HepG2 (cell line): ENCODE data around the gene REM2. TPM values are rescaled to one million over a fixed set of nuclear protein-coding genes. Genes with fewer than 3 reads are reported as not detected.

Experiments used
- ATAC-seq: fragments of 200-7000 bp; cut with Tn5 transposase; 3 replicates; pipeline ENCODE4 v1.9.1; 2020; ENCODE audit warnings: mild to moderate bottlenecking, moderate library complexity
- BruUV-seq: library from RNA; stranded (reverse); fragments of 400-500 nt; replicated peaks from 2 replicates; lab custom pipeline; 2021; lab: Mats Ljungman, UMichigan
- CTCF ChIA-PET: fragments of 300-600 bp; formaldehyde crosslinking; extraction: SDS; loops from one replicate; lab custom pipeline; 2021; ENCODE audit warnings: low total read pairs, inconsistent platforms, low intra/inter-chr PET ratio; lab: Yijun Ruan, JAX
- POLR2A ChIA-PET: fragments of 350-600 bp; sonication (Branson Sonifier 250); formaldehyde crosslinking; loops from one replicate; lab custom pipeline; 2020; ENCODE audit warnings: antibody characterized with exemption, inconsistent platforms; lab: Yijun Ruan, JAX
- DNase-seq: peaks from one replicate; pipeline ENCODE4 v3.0.0-alpha.2; 2015; ENCODE audit warnings: low spot score
- FAIRE-seq: peaks from 3 replicates; lab custom pipeline; 2011; peaks lifted over from hg19 to GRCh38; lab: Jason Lieb, UNC
- H2AFZ ChIP-seq: one replicate; pipeline ENCODE4 v1.6.1; 2011; ENCODE audit warnings: low read length, inconsistent platforms
- H3K27ac ChIP-seq: fragments of 300-600 bp; 3 replicates; pipeline ENCODE4 v1.8.0; 2011; ENCODE audit warnings: mixed run types, mild to moderate bottlenecking, mixed read lengths, low read length, inconsistent platforms; ENCODE audit not compliant: insufficient read depth; ENCODE audit errors: extremely low read length
- H3K27me3 ChIP-seq, 2 experiments: fragments of 200-600 bp in 1 of 2; 2 replicates in 1 of 2; 3 replicates in 1 of 2; pipeline versions ENCODE4 v1.6.0 to v1.8.0; 2011; ENCODE audit warnings: low read length in 2 of 2, mild to moderate bottlenecking in 2 of 2, moderate library complexity in 2 of 2, inconsistent platforms in 1 of 2; ENCODE audit not compliant: insufficient read depth in 2 of 2, control insufficient read depth in 1 of 2
- H3K36me3 ChIP-seq, 2 experiments: fragments of 200-600 bp in 1 of 2; replicated peaks in 1 of 2; 2 replicates in 1 of 2; 3 replicates in 1 of 2; pipeline versions ENCODE4 v1.5.1 to v1.8.0; 2011; ENCODE audit warnings: low read length in 2 of 2, inconsistent platforms in 1 of 2; ENCODE audit not compliant: insufficient read depth in 2 of 2, control insufficient read depth in 1 of 2
- H3K4me1 ChIP-seq: 2 replicates; pipeline ENCODE4 v1.5.1; 2012; ENCODE audit warnings: low read length, inconsistent platforms; ENCODE audit not compliant: insufficient read depth
- H3K4me2 ChIP-seq: 2 replicates; pipeline ENCODE4 v1.6.0; 2011; ENCODE audit warnings: low read depth, low read length, inconsistent platforms
- H3K4me3 ChIP-seq, 3 experiments: fragments of 200-600 bp in 1 of 3; sonication (generic), shearing (Covaris generic) in 1 of 3; replicated peaks in 1 of 3; 2 replicates each; pipeline ENCODE4 v1.5.1; 2011 to 2016; ENCODE audit warnings: low read length in 3 of 3, inconsistent platforms in 2 of 3, low read depth in 2 of 3, mild to moderate bottlenecking in 2 of 3, control low read depth in 1 of 3, mixed read lengths in 1 of 3; ENCODE audit not compliant: insufficient read depth in 1 of 3
- H3K79me2 ChIP-seq: one replicate; pipeline ENCODE4 v1.6.1; 2011; ENCODE audit warnings: low read length, inconsistent platforms; ENCODE audit not compliant: insufficient read depth
- H3K9ac ChIP-seq: 2 replicates; pipeline ENCODE4 v1.6.0; 2011; ENCODE audit warnings: mild to moderate bottlenecking, low read depth, low read length, inconsistent platforms; ENCODE audit not compliant: insufficient read depth
- H3K9me3 ChIP-seq: 2 replicates; pipeline ENCODE4 v1.5.1; 2012; ENCODE audit warnings: mild to moderate bottlenecking, low read length
- H4K20me1 ChIP-seq: 2 replicates; pipeline ENCODE4 v1.6.0; 2011; ENCODE audit warnings: inconsistent platforms, mild to moderate bottlenecking, low read length, moderate library complexity; ENCODE audit not compliant: insufficient read depth
- ELF3 ChIP-seq: IDR thresholded peaks from 2 replicates; pipeline ENCODE4 v1.6.1; 2016; ENCODE audit warnings: missing genetic modification reagents, missing compliant biosample characterization
- GABPA ChIP-seq, 2 experiments: IDR thresholded peaks; 2 replicates each; pipeline ENCODE4 v1.6.1; 2011 to 2016; ENCODE audit warnings: low read depth in 2 of 2, low read length in 1 of 2, missing biosample characterization in 1 of 2, missing genetic modification characterization in 1 of 2
- KDM2A ChIP-seq: sonication (generic); formaldehyde crosslinking; IDR thresholded peaks from 2 replicates; pipeline ENCODE4 v1.4.0; 2020; ENCODE audit warnings: low read depth, missing genetic modification reagents, borderline replicate concordance
- PHF20 ChIP-seq: sonication (generic); formaldehyde crosslinking; IDR thresholded peaks from 2 replicates; pipeline ENCODE4 v1.5.0; 2020; ENCODE audit warnings: mild to moderate bottlenecking, missing genetic modification reagents
- SALL2 ChIP-seq: sonication (generic); formaldehyde crosslinking; IDR thresholded peaks from 2 replicates; pipeline ENCODE4 v1.8.1; 2023; ENCODE audit warnings: mild to moderate bottlenecking, missing genetic modification reagents, inconsistent platforms
- ZBTB10 ChIP-seq: sonication (generic); formaldehyde crosslinking; IDR thresholded peaks from 2 replicates; pipeline ENCODE4 v1.4.0; 2020; ENCODE audit warnings: missing genetic modification reagents, borderline replicate concordance
- ZNF276 ChIP-seq: sonication (generic); formaldehyde crosslinking; IDR thresholded peaks from 2 replicates; pipeline ENCODE4 v1.4.0; 2020; ENCODE audit warnings: mild to moderate bottlenecking, low read depth, missing genetic modification reagents
- ZNF30 ChIP-seq: sonication (generic); formaldehyde crosslinking; IDR thresholded peaks from 2 replicates; pipeline ENCODE4 v1.5.0; 2020; ENCODE audit warnings: mild to moderate bottlenecking, missing genetic modification reagents
- ZNF652 ChIP-seq: IDR thresholded peaks from 2 replicates; pipeline ENCODE4 v1.6.1; 2016; ENCODE audit warnings: low read depth, borderline replicate concordance
- ZNF777 ChIP-seq: sonication (generic); formaldehyde crosslinking; IDR thresholded peaks from 2 replicates; pipeline ENCODE4 v1.4.0; 2020; ENCODE audit warnings: missing genetic modification reagents
- ZSCAN30 ChIP-seq: sonication (generic); formaldehyde crosslinking; IDR thresholded peaks from 2 replicates; pipeline ENCODE4 v1.5.0; 2020; ENCODE audit warnings: mild to moderate bottlenecking, missing genetic modification reagents
- whole genome bisulfite sequencing: methylation state at CpG from one replicate; pipeline ENCODE4 v1.1.6; 2017; ENCODE audit warnings: low lambda C conversion rate; 5-methylcytosine and 5-hydroxymethylcytosine counted together
- in situ Hi-C: cut with HindIII; loops from 2 replicates; pipeline ENCODE4 v1.10.0; 2017; ENCODE audit warnings: low pct_unique_long_range_greater_than_20kb; ENCODE audit not compliant: extremely low pct_ligation_motif_present
- intact Hi-C: fragments of 100-400 bp; cut with micrococcal nuclease; formaldehyde crosslinking; loops from one replicate; pipeline ENCODE4 v1.10.0; 2022; ENCODE audit not compliant: unreplicated experiment
- polyA plus RNA-seq, 8 experiments: library from polyadenylated mRNA; depleted of rRNA in 3 of 8; stranded (reverse) in 7 of 8; unstranded in 1 of 8; fragments of >200 nt; fragmentation: Illumina TruSeq in 4 of 8; extraction: Trizol in 4 of 8; gene quantifications; 2 replicates each; pipeline versions ENCODE4 v1.2.1 to v1.2.3, GENCODE V29; 2011 to 2016; ENCODE audit warnings: low read depth in 4 of 8, missing spikeins in 1 of 8, mixed read lengths in 1 of 8; ENCODE audit not compliant: insufficient read depth in 1 of 8
- total RNA-seq, 5 experiments: library from RNA; depleted of rRNA; stranded (reverse); fragments of >200 nt; fragmentation: Illumina TruSeq; extraction: Trizol; gene quantifications; 2 replicates each; pipeline ENCODE4 v1.2.3, GENCODE V29; 2016; ENCODE audit warnings: low read depth in 1 of 5
- TF ChIP-seq, protein P1 (sequence below): sonication (generic); formaldehyde crosslinking; IDR thresholded peaks from 2 replicates; pipeline ENCODE4 v1.4.0; 2020; ENCODE audit warnings: missing genetic modification reagents, borderline replicate concordance

REM2 gene
- total and polyA plus RNA-seq, 2 of the 13 experiments (the other 11 are each of a cell fraction or from before 2014, with no cell fraction given): 0.20 TPM; not detected in 1

DNA sequence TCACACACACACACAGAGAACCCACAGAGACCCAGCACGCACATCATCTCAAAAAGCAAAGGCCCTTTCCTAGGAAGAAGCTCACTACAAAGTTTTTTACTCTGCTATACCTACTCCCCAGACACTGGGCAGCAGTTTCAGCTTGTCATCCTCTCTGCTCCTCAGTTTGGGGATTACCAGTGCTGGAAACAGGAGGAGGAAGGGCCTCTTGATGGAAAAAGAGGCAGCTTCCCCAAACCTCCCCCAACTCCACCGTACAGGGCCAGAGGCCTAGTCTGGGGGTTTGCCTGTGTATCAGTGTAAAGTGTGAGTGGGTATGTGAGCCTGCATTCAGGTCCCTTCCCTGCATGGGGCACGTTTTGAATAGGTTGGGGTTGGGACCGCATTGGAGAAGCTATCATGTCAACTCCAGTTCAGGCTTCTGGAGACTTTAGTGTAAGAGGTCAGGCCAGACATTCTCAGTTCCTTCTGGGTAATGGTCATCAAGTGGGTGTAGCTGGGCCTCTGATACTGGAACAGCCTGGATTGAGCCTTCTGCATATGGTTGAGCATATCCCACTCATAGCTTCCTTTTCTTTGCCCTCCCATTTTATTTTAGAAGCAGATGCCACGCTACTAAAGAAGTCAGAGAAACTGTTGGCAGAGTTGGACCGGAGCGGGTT lies 1.2 kb downstream of the REM2 start:
- no peak for DNase-seq
- 43% methylated on average over 7 of the region's 7 CpGs for WGBS
- Histone ChIP-seq H3K27ac (no peak overlapping the region), H3K4me3 (no peak overlapping the region), H3K36me3 (no peaks in the 10 kb centered on the region), H3K4me2 (no peak overlapping the region), H2AFZ (no peak overlapping the region), H4K20me1 (no peaks in the 10 kb centered on the region), H3K9ac (no peak overlapping the region), H3K79me2 (no peaks in the 10 kb centered on the region), H3K4me1 (peaks cover 18% of the 10 kb centered on the region), H3K27me3 (peaks cover 12 to 62% of the 10 kb centered on the region in 2 experiments; a peak in 4 of 5 replicates), H3K9me3 (no peaks in the 10 kb centered on the region)
- TF ChIP-seq ZNF30 (CRISPR knock-in tag) (no peak), GABPA (IDR thresholded peaks at IDR 0.05; ENCODE audit: low read depth, low read length) (0 out of 2 replicates have a peak, but pooled peaks have one; percentile 1), GABPA (CRISPR knock-in tag; IDR thresholded peaks at IDR 0.05; ENCODE audit: low read depth) (no peak), ZNF276 (no peak), ZBTB10 (CRISPR knock-in tag) (no peak), PHF20 (CRISPR knock-in tag) (0 out of 2 replicates have a peak, but pooled peaks have one; percentile 37), SALL2 (CRISPR knock-in tag) (no peak), ZNF652 (CRISPR knock-in tag) (no peak), ELF3 (CRISPR knock-in tag) (no peak), KDM2A (CRISPR knock-in tag) (no peak), ZNF777 (no peak), ZSCAN30 (CRISPR knock-in tag) (no peak)
- TF ChIP-seq, protein P1, sequence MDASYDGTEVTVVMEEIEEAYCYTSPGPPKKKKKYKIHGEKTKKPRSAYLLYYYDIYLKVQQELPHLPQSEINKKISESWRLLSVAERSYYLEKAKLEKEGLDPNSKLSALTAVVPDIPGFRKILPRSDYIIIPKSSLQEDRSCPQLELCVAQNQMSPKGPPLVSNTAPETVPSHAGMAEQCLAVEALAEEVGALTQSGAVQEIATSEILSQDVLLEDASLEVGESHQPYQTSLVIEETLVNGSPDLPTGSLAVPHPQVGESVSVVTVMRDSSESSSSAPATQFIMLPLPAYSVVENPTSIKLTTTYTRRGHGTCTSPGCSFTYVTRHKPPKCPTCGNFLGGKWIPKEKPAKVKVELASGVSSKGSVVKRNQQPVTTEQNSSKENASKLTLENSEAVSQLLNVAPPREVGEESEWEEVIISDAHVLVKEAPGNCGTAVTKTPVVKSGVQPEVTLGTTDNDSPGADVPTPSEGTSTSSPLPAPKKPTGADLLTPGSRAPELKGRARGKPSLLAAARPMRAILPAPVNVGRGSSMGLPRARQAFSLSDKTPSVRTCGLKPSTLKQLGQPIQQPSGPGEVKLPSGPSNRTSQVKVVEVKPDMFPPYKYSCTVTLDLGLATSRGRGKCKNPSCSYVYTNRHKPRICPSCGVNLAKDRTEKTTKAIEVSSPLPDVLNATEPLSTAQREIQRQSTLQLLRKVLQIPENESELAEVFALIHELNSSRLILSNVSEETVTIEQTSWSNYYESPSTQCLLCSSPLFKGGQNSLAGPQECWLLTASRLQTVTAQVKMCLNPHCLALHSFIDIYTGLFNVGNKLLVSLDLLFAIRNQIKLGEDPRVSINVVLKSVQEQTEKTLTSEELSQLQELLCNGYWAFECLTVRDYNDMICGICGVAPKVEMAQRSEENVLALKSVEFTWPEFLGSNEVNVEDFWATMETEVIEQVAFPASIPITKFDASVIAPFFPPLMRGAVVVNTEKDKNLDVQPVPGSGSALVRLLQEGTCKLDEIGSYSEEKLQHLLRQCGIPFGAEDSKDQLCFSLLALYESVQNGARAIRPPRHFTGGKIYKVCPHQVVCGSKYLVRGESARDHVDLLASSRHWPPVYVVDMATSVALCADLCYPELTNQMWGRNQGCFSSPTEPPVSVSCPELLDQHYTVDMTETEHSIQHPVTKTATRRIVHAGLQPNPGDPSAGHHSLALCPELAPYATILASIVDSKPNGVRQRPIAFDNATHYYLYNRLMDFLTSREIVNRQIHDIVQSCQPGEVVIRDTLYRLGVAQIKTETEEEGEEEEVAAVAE (CRISPR knock-in tag): no peak
- in situ Hi-C loops: no loop called here
- BruUV-seq: no TSS peak
- ATAC-seq: peak; percentile 3
- CTCF ChIA-PET: no interaction called here
- POLR2A ChIA-PET: interaction anchor here (0.6 to 5.3 kb wide), 6 partner anchors 12 to 123 kb away, joined by 3 to 53 read pairs (median 4); partner anchors contain the start of genes LRP10, OXA1L and PRMT5
- intact Hi-C loops: no loop called here
- FAIRE-seq: no peak
